GM18870 (cell line): ENCODE data around the gene DUOX1.

Source experiments
- ATAC-seq: cut with Tn5 transposase; IDR thresholded peaks from one replicate; pipeline ENCODE4 v1.9.1; 2021; ENCODE audit warnings: moderate library complexity; ENCODE audit not compliant: unreplicated experiment

The DUOX1 gene

GRCh38 chr15:45166834-45167630 lies 37.2 kb downstream of the DUOX1 start:
- peak; percentile 71 for ATAC-seq

DNA sequence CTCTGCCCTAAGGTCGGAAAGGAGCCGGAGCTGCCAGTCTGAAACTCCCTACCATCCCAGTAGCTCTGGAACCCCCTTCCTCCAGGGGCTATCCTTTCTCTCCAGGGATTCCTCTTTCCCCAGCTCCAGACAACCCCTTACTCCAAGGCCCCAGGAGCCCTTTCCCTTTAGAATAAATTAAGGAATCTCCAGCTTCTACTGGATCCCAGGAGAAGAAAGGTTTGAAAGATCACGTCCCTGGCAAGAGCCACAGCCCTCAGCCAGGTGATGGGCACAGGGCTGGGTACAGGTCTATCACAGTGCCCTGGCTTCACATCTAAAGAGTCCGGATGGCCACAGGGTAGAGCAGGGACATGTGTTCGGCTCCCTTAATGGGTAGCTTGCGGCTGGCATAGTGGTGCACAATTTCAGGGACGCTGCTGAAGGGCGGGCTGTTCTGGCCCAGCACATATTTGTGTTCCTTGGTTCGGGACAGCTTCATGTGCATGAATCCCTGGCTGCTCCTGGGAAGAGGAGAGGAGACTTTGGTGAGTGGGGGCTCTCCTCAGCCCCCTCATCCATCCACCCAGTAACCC lies 37.9 kb downstream of the DUOX1 start:
- no peak for ATAC-seq

- no peak for ATAC-seq
These were observed 38.5 kb downstream of the DUOX1 start for GRCh38 chr15:45168286-45168685.

- no peak for ATAC-seq
These were observed 39.2 kb downstream of the DUOX1 start for GRCh38 chr15:45168751-45169551.

- no peak for ATAC-seq
These were observed 40.0 kb downstream of the DUOX1 start for GRCh38 chr15:45169608-45170480.

GRCh38 chr15:45171912-45172311 lies 42.1 kb downstream of the DUOX1 start:
- ATAC-seq: no peak

DNA sequence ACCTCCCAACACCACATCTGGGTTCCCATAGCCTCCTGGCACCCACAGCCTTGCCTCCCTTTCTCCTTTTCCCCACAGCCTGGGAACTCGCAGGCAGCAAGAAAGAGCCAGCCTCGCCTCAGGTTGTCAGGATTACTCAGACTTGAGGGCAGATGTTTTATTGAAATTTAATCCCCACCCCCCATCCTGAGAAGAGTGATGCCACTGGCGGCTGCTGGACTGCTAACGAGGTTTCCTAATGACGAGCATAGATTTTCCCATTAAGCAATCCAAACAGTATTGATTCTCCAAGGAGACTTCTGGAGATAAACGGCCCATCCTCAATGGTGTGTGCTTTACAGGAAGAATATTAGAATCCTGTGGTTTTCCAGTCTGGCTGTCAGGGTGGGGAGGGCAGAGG lies 44.3 kb downstream of the DUOX1 start:
- no peak for ATAC-seq

GRCh38 chr15:45174577-45174976 lies 44.8 kb downstream of the DUOX1 start:
- no peak for ATAC-seq

DNA sequence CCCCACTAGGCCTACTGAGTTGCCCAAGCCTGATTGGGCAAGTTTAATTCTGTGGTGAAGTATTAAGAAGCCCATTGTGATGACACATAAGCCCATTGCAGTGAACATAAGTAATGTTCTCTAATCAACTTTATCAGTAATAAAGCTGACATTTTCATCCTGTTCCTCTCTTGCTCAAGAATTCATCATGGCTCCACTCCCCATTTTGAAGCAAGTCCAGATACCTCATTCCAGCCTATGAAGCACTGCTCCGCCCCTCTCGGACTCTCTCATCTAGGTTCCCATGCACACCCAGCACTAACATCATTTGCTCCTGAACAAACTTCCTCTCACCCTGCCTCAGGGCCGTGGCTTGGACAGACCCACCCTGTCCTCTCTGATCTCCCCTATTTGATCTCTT lies 47.5 kb downstream of the DUOX1 start:
- ATAC-seq: no peak

DNA sequence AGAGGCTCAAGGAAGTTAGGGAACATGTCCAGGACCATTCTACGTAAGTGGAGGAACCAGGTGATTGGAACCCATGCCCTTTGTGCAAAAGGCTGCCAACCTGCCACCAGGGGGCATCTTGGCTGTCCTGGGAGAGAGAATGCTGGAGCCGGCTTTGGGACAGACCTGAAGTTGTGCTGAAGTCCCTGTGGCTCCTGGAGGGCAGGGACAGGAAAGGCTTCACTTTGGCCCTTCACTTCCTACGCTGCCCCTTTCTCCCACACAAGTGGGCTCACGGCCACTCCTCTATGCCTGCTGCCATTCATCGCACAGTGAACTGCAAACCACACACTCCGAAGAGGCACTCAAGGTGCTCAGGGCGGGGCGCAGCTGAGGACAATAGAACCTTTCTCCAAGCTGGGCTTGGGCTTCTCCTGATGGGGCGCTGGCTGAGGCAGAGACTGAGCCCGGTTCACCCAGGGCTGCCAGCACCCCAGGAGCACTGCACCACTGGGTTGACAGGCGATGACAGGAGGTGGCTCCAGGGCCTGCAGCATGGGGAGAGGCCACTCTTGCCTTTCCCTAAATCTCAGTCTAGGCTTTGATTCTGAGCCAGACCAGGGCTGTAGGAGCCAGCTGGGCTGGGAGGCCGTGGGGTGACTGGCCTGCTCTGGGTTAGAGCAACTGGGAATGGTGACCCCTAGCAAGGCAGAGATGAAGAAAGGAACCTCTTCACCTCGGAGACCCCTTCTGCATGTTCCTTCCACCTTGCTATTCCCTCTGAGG lies 49.6 kb downstream of the DUOX1 start:
- no peak for ATAC-seq

DNA sequence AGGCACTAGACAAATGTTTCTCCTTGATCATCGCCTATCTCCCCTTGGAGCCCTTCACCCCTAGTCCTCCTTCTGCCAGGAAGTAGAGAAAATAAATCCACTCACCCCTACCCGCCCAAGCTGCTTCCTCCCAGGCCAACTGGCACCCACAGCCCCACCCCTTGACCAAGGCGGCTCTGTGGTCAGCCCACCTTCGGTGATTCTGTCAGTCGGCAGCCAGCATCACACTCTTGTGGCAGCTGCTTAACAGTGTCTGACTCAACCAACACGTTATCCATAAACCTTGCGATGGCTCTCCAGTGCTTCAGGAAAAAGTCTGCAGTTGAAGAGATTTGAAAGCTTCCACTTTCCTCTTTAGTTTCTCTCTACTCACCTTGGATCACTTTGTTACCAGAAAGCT lies 50.4 kb downstream of the DUOX1 start:
- no peak for ATAC-seq

GRCh38 chr15:45180648-45181436 lies 51.0 kb downstream of the DUOX1 start:
- ATAC-seq: no peak

DNA sequence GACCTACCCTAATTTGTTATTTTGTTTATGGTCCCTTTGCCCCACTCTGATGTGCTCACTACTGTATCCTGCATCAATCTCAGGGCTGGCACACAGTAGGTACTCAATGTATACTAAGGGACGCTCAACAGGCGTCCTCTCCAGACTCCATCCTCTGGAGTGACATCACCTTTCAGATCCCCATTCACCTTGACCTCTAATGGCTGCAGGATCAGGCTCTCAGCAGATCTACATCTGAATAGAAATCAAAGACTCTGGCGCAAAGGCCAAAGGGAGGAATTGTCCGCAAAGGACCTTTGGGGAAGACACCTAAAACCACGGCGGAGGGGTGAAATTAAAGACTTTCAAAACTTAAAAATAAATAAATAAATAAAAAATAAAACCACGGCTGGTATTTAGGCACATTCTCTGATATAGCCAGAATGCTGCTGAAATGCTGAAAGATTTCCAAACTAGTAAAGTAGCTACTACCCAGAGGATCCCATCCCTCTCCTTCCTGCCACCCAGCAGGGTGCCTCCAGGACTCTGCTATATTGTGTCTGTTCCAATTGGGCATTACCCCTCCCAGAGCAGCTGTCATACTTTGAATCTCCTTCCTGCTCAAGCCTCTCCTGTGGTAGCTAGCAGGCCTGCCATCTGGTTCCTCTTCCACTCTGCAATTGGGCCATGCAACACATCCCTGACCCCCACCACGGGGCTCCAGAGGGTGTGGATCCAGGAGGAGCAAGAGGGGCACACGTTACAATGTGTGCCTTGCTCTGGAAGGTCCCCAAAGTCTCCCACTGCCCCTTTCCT lies 51.9 kb downstream of the DUOX1 start:
- ATAC-seq: no peak

DNA sequence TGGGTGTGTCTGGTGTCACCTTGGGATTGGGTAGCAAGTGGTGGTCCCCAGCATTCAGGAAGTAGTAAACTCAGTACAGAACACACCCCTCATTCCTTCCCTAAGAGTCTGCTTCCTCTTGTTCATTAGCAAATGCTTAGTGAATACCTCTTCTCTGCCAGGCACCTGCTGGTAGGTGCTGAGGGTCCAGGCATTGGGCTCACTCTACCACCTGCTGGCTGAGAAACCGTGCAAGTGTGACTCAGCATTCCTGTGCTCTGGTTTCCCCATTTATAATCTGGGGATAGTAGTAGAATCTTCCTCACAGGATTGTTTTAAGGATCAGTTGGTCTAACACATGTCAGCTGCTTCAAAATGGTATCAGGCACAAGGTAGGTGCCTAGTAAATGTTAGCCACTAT lies 53.2 kb downstream of the DUOX1 start:
- ATAC-seq: no peak

GRCh38 chr15:45183511-45183910 lies 53.7 kb downstream of the DUOX1 start:
- no peak for ATAC-seq

- no peak for ATAC-seq
These were observed 54.8 kb downstream of the DUOX1 start for GRCh38 chr15:45184562-45185041.

DNA sequence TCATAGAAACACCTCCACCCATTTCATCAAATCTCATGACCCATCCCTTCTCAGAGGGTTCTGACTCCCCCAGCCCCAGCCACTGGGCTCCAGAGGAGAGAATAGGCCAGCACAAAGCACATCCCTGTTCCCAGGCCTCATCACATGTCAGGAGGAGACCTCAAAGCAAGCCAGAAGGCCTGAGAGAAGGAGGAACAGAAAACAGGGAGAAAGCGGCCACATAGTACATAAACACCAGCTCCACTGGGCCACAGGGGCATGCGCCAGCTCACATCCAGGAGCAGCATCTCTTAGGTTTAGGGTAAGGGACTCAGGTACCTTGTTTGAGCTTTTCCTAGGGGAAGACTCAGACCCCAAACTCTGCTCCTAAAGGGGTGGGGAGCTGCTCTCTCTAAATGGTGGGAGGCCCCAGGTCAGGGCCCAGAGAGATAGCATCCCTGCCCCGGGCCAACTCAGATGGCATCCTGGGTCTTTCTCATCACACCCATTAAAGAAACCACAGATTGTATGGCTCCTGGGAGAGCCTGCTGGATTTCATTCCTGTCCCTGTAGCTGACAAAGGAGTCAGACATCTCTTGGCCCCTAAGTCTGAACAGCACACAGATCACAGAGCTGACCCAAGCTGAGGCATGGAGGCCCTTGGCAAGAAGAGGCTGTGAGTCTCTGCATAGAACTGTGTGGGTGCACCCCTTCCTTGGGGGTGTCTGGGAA lies 55.4 kb downstream of the DUOX1 start:
- ATAC-seq: no peak
